ENCODE results near the gene BTBD8. TPM values are rescaled to one million over a fixed set of nuclear protein-coding genes. Genes with fewer than 3 reads are reported as not detected.

BTBD8 gene
- total RNA-seq, 1 experiment from 2014 or later = 3.9 TPM

- H3K4me1 ChIP-seq (ENCODE audit: insufficient read depth, low read length) = no peaks in the 10 kb centered on the region
- H4K20me1 ChIP-seq (ENCODE audit: low read length) = no peaks in the 10 kb centered on the region
- BruUV-seq (replicated peaks) = no TSS peak
- H3K27ac ChIP-seq (ENCODE audit: low read length) = no peak overlapping the region
- DNase-seq (no peak), ATAC-seq (no peak)
- no peak overlapping the region for H2AFZ ChIP-seq (ENCODE audit: low read length)
- H3K79me2 ChIP-seq (ENCODE audit: low read length) = no peaks in the 10 kb centered on the region
- H3K9ac ChIP-seq (ENCODE audit: low read length) = no peak overlapping the region
- H3K4me2 ChIP-seq (ENCODE audit: low read length) = no peak overlapping the region
- no peaks in the 10 kb centered on the region for H3K27me3 ChIP-seq (ENCODE audit: low read length)
- ChIA-PET CTCF (no interaction called here), POLR2A (ENCODE audit: unreplicated experiment) (no interaction called here)
- intact Hi-C loops (cut with micrococcal nuclease) = no loop called here
- no peak for TF ChIP-seq EZH2phosphoT487 (IDR thresholded peaks at IDR 0.05; ENCODE audit: borderline replicate concordance, low read length)
- TF ChIP-seq, protein P1, sequence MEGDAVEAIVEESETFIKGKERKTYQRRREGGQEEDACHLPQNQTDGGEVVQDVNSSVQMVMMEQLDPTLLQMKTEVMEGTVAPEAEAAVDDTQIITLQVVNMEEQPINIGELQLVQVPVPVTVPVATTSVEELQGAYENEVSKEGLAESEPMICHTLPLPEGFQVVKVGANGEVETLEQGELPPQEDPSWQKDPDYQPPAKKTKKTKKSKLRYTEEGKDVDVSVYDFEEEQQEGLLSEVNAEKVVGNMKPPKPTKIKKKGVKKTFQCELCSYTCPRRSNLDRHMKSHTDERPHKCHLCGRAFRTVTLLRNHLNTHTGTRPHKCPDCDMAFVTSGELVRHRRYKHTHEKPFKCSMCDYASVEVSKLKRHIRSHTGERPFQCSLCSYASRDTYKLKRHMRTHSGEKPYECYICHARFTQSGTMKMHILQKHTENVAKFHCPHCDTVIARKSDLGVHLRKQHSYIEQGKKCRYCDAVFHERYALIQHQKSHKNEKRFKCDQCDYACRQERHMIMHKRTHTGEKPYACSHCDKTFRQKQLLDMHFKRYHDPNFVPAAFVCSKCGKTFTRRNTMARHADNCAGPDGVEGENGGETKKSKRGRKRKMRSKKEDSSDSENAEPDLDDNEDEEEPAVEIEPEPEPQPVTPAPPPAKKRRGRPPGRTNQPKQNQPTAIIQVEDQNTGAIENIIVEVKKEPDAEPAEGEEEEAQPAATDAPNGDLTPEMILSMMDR (conservative IDR thresholded peaks at IDR 0.05; ENCODE audit: low read depth, low read length) = no peak
- no peak for TF ChIP-seq EZH2 (IDR thresholded peaks at IDR 0.05; ENCODE audit: low read length, unreplicated experiment)
- H3K9me2 ChIP-seq (replicated peaks; ENCODE audit: low read length) = no peaks in the 10 kb centered on the region
- no peak overlapping the region for H3K4me3 ChIP-seq (ENCODE audit: low read length)
- no peaks in the 10 kb centered on the region for H3K9me3 ChIP-seq (ENCODE audit: low read length)
- H3K36me3 ChIP-seq (ENCODE audit: low read depth, low read length) = no peaks in the 10 kb centered on the region
- no peaks in the 10 kb centered on the region for H3F3A ChIP-seq (ENCODE audit: low read length, unreplicated experiment)
Observed at GRCh38 chr1:92218559-92218958, 138.4 kb downstream of the BTBD8 start.

GRCh38 chr1:92219028-92219427, 138.9 kb downstream of the BTBD8 start:
- no peak for ATAC-seq
- Histone ChIP-seq H3K9ac (ENCODE audit: low read length) (no peak overlapping the region), H2AFZ (ENCODE audit: low read length) (no peak overlapping the region), H3K4me1 (ENCODE audit: insufficient read depth, low read length) (no peaks in the 10 kb centered on the region), H3K4me3 (ENCODE audit: low read length) (no peak overlapping the region), H3K9me2 (replicated peaks; ENCODE audit: low read length) (no peaks in the 10 kb centered on the region), H3F3A (ENCODE audit: low read length, unreplicated experiment) (no peaks in the 10 kb centered on the region), H3K4me2 (ENCODE audit: low read length) (no peak overlapping the region), H3K79me2 (ENCODE audit: low read length) (no peaks in the 10 kb centered on the region), H4K20me1 (ENCODE audit: low read length) (no peaks in the 10 kb centered on the region), H3K9me3 (ENCODE audit: low read length) (no peaks in the 10 kb centered on the region), H3K36me3 (ENCODE audit: low read depth, low read length) (no peaks in the 10 kb centered on the region), H3K27me3 (ENCODE audit: low read length) (no peaks in the 10 kb centered on the region), H3K27ac (ENCODE audit: low read length) (no peak overlapping the region)
- intact Hi-C loops (cut with micrococcal nuclease) = no loop called here
- POLR2A ChIA-PET (ENCODE audit: unreplicated experiment) = no interaction called here
- TF ChIP-seq EZH2 (IDR thresholded peaks at IDR 0.05; ENCODE audit: low read length, unreplicated experiment) (no peak), EZH2phosphoT487 (IDR thresholded peaks at IDR 0.05; ENCODE audit: borderline replicate concordance, low read length) (no peak)
- TF ChIP-seq, protein P1 (conservative IDR thresholded peaks at IDR 0.05; ENCODE audit: low read depth, low read length) = no peak
- BruUV-seq (replicated peaks) = no TSS peak
- CTCF ChIA-PET = no interaction called here
- DNase-seq = peak; percentile 49

DNA sequence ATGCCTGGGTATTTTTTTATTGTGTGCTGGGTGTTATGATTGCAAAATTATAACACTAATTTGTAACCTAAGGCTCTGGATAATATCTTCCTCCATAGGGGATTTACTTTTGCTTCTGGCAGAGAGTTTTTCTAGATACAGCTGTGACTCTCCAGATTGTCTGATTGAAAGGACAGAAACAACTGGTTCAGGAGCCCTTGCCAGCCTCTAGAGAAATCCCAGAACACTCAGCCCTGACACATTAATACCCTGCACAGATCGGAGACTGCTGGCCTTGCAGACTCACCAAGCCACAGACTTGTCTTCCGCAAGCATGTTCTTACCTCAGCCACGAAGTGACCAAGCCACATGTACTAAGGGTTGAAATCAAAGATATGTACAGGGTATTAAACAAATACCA, 148.3 kb downstream of the BTBD8 start:
- Histone ChIP-seq H3K4me3 (ENCODE audit: low read length) (no peak overlapping the region), H3K9me3 (ENCODE audit: low read length) (no peaks in the 10 kb centered on the region), H3K9ac (ENCODE audit: low read length) (no peak overlapping the region), H3K27me3 (ENCODE audit: low read length) (0 out of 2 replicates have a peak, but pooled peaks cover 4% of the 10 kb centered on the region), H3K4me2 (ENCODE audit: low read length) (no peak overlapping the region), H3K36me3 (ENCODE audit: low read depth, low read length) (no peaks in the 10 kb centered on the region), H3K9me2 (replicated peaks; ENCODE audit: low read length) (no peaks in the 10 kb centered on the region), H3K27ac (ENCODE audit: low read length) (no peak overlapping the region), H2AFZ (ENCODE audit: low read length) (no peak overlapping the region), H4K20me1 (ENCODE audit: low read length) (no peaks in the 10 kb centered on the region), H3F3A (ENCODE audit: low read length, unreplicated experiment) (no peaks in the 10 kb centered on the region), H3K79me2 (ENCODE audit: low read length) (no peaks in the 10 kb centered on the region), H3K4me1 (ENCODE audit: insufficient read depth, low read length) (no peaks in the 10 kb centered on the region)
- BruUV-seq (replicated peaks) = no TSS peak
- no peak for ATAC-seq
- intact Hi-C loops (cut with micrococcal nuclease) = no loop called here
- CTCF ChIA-PET = no interaction called here
- POLR2A ChIA-PET (ENCODE audit: unreplicated experiment) = no interaction called here
- TF ChIP-seq EZH2phosphoT487 (IDR thresholded peaks at IDR 0.05; ENCODE audit: borderline replicate concordance, low read length) = no peak
- TF ChIP-seq, protein P1 (conservative IDR thresholded peaks at IDR 0.05; ENCODE audit: low read depth, low read length) = no peak
- no peak for DNase-seq
